Measurements from ENCODE around the gene TMEM238.
"Not testable (repeated sequence)": the region's sequence is repeated elsewhere in the genome, so short reads cannot be mapped to it uniquely, and the experiment has no call there.

Gene TMEM238

DNA sequence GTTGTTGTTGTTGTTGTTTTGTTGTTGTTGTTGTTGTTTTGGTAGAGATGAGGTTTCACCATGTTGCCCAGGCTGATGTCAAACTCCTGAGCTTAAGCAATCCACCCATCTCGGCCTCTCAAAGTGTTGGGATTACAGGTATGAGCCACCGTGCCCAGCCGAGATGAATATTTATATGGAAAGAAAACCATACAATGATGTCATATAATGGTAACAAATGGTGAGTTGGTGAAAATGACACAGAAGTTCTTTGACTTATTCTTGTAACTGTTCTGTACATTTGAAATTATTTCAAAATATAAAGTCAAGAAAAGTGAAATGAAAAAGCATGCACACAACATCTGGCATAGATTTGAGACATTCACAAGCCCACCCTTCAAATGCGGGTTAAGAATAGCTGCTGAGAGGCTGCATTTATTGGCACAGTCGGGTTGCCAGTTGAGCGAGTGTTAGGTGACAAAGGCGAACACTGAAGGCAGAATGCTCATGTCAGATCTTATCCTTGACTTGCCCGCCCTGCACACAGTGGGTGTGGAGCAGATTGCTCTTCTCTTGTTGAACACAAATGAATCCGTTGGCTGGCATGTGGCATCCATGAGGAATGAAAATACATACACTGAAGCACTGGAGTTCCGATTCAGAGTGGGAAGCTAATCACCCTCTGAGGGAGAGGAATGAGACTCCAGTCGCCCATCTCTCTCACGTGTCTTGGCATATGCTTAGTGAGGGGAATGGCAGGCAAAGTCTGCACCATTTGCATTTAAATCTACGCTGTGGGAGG, 39.3 kb upstream of the TMEM238 start:
- TF ChIP-seq, protein P1, sequence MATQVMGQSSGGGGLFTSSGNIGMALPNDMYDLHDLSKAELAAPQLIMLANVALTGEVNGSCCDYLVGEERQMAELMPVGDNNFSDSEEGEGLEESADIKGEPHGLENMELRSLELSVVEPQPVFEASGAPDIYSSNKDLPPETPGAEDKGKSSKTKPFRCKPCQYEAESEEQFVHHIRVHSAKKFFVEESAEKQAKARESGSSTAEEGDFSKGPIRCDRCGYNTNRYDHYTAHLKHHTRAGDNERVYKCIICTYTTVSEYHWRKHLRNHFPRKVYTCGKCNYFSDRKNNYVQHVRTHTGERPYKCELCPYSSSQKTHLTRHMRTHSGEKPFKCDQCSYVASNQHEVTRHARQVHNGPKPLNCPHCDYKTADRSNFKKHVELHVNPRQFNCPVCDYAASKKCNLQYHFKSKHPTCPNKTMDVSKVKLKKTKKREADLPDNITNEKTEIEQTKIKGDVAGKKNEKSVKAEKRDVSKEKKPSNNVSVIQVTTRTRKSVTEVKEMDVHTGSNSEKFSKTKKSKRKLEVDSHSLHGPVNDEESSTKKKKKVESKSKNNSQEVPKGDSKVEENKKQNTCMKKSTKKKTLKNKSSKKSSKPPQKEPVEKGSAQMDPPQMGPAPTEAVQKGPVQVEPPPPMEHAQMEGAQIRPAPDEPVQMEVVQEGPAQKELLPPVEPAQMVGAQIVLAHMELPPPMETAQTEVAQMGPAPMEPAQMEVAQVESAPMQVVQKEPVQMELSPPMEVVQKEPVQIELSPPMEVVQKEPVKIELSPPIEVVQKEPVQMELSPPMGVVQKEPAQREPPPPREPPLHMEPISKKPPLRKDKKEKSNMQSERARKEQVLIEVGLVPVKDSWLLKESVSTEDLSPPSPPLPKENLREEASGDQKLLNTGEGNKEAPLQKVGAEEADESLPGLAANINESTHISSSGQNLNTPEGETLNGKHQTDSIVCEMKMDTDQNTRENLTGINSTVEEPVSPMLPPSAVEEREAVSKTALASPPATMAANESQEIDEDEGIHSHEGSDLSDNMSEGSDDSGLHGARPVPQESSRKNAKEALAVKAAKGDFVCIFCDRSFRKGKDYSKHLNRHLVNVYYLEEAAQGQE (IDR thresholded peaks at IDR 0.05; ENCODE audit: insufficient replicate concordance, low read depth): no peak
- DNase-seq (ENCODE audit: low read depth in 1 of 2, low spot score in 1 of 2): no peak
- Histone ChIP-seq H3K27ac (replicated peaks) (no peak overlapping the region), H3K27me3 (ENCODE audit: insufficient read depth, poor library complexity, severe bottlenecking) (no peaks in the 10 kb centered on the region), H3K4me3 (replicated peaks; ENCODE audit: insufficient read depth, low read length) (no peak overlapping the region)

GRCh38 chr19:55421281-55421680, 37.2 kb upstream of the TMEM238 start:
- not testable (repeated sequence) for H3K27ac ChIP-seq (replicated peaks); H3K4me3 ChIP-seq (replicated peaks; ENCODE audit: insufficient read depth, low read length); H3K27me3 ChIP-seq (ENCODE audit: insufficient read depth, poor library complexity, severe bottlenecking)
- DNase-seq (ENCODE audit: low read depth in 1 of 2, low spot score in 1 of 2): peak in 1 of 2 experiments; percentile 70

DNA sequence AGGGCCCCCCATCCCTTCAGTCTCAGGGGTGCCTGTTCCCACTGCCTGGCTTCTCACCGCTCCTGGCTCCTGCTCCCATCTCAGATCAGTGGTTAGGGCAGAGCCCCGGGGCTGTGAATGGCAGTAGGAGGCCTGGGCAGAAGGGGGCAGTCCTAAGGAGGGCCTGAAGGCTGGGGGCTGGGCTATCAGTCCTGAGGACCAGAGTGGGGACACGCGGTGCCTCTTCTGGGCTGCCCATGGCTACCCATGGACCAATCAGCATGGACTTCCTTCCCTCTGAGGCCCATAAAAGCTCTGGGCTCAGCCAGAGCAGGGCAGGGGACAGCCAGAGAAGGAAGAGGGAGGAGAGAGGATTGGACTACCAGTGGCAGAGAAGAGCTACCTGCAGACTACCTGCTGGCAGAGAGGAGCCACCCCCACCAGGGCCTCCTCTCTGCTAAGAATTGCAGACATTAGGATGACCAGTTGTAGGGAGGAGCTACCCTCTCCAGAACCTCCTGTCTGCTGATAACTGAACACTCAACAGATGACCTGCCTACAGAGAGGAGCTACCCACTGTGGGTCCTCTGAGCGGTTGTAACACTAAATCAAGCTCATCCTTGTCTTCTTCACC, 35.6 kb upstream of the TMEM238 start:
- no peaks in the 10 kb centered on the region for H3K27me3 ChIP-seq (ENCODE audit: insufficient read depth, poor library complexity, severe bottlenecking)
- H3K27ac ChIP-seq (replicated peaks): no peak overlapping the region
- no peak for DNase-seq (ENCODE audit: low read depth in 1 of 2, low spot score in 1 of 2)
- no peak for TF ChIP-seq POLR2AphosphoS5 (IDR thresholded peaks at IDR 0.05; ENCODE audit: low read depth)
- TF ChIP-seq, protein P1 (IDR thresholded peaks at IDR 0.05; ENCODE audit: insufficient replicate concordance, low read depth): no peak
- no peak for TF ChIP-seq GABPA (IDR thresholded peaks at IDR 0.05; ENCODE audit: low read depth)
- TF ChIP-seq, protein P2, sequence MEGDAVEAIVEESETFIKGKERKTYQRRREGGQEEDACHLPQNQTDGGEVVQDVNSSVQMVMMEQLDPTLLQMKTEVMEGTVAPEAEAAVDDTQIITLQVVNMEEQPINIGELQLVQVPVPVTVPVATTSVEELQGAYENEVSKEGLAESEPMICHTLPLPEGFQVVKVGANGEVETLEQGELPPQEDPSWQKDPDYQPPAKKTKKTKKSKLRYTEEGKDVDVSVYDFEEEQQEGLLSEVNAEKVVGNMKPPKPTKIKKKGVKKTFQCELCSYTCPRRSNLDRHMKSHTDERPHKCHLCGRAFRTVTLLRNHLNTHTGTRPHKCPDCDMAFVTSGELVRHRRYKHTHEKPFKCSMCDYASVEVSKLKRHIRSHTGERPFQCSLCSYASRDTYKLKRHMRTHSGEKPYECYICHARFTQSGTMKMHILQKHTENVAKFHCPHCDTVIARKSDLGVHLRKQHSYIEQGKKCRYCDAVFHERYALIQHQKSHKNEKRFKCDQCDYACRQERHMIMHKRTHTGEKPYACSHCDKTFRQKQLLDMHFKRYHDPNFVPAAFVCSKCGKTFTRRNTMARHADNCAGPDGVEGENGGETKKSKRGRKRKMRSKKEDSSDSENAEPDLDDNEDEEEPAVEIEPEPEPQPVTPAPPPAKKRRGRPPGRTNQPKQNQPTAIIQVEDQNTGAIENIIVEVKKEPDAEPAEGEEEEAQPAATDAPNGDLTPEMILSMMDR (IDR thresholded peaks at IDR 0.05; ENCODE audit: insufficient read depth, low read length): no peak
- no peak for TF ChIP-seq SPI1 (IDR thresholded peaks at IDR 0.05; ENCODE audit: borderline replicate concordance, low read depth)
- H3K4me3 ChIP-seq (replicated peaks; ENCODE audit: insufficient read depth, low read length): no peak overlapping the region

DNA sequence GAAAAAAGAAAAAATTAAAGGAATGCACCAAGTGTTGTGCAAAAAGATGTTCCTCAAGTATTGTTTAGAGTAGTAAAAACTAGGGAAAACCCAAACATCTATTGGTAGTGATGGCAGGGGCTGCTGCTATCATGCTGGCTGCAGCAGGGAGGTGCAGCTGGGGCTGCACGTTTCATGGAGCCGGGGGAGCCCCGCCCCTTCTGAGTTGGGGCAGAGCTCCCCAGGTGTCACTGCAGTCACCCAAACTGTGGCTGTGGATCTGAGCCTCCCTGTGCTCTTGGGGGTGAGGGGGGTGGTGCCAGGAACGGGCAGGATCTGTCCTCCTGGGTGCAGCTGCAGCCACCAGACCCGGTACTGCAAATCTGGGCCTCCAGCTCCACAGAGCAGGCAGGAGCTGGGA, 35.0 kb upstream of the TMEM238 start:
- no peak overlapping the region for H3K27ac ChIP-seq (replicated peaks)
- TF ChIP-seq POLR2AphosphoS5 (IDR thresholded peaks at IDR 0.05; ENCODE audit: low read depth) (no peak), SPI1 (IDR thresholded peaks at IDR 0.05; ENCODE audit: borderline replicate concordance, low read depth) (no peak), GABPA (IDR thresholded peaks at IDR 0.05; ENCODE audit: low read depth) (no peak)
- TF ChIP-seq, protein P1 (IDR thresholded peaks at IDR 0.05; ENCODE audit: insufficient replicate concordance, low read depth): no peak
- TF ChIP-seq, protein P2 (IDR thresholded peaks at IDR 0.05; ENCODE audit: insufficient read depth, low read length): no peak
- no peaks in the 10 kb centered on the region for H3K27me3 ChIP-seq (ENCODE audit: insufficient read depth, poor library complexity, severe bottlenecking)
- H3K4me3 ChIP-seq (replicated peaks; ENCODE audit: insufficient read depth, low read length): no peak overlapping the region
- DNase-seq (ENCODE audit: low read depth in 1 of 2, low spot score in 1 of 2): no peak
